Mucosa of rectum (tissue), 2 donors: ENCODE data around the gene ZBTB16.

ENCODE experiments used
- H3K27ac ChIP-seq, 2 donors: one replicate each; pipeline ENCODE4 v1.7.0; 2013; ENCODE audit warnings: inconsistent platforms in 2 of 2, low read depth in 2 of 2, low read length in 2 of 2
- H3K27me3 ChIP-seq, 2 donors: one replicate each; pipeline ENCODE4 v1.7.0; 2013; ENCODE audit warnings: low read length in 2 of 2; ENCODE audit not compliant: control insufficient read depth in 2 of 2, insufficient read depth in 2 of 2
- H3K36me3 ChIP-seq, 2 donors: one replicate each; pipeline ENCODE4 v1.7.0; 2013; ENCODE audit warnings: low read length in 2 of 2; ENCODE audit not compliant: control insufficient read depth in 2 of 2, insufficient read depth in 2 of 2
- H3K4me1 ChIP-seq, 2 donors: one replicate each; pipeline ENCODE4 v1.7.0; 2013; ENCODE audit warnings: low read length in 2 of 2, mild to moderate bottlenecking in 1 of 2; ENCODE audit not compliant: control insufficient read depth in 2 of 2, insufficient read depth in 2 of 2
- H3K4me3 ChIP-seq, 2 donors: one replicate each; pipeline ENCODE4 v1.7.0; 2013; ENCODE audit warnings: low read length in 2 of 2
- H3K9ac ChIP-seq, 2 donors: one replicate each; pipeline ENCODE4 v1.7.0; 2013; ENCODE audit warnings: low read length in 2 of 2, low read depth in 1 of 2, mild to moderate bottlenecking in 1 of 2
- H3K9me3 ChIP-seq, 2 donors: one replicate each; pipeline ENCODE4 v1.7.0; 2013; ENCODE audit warnings: low read length in 2 of 2; ENCODE audit not compliant: control insufficient read depth in 2 of 2
- donor health status: healthy.
- donor health status: Normal muscosa, but diverticular disease.

Gene ZBTB16

DNA sequence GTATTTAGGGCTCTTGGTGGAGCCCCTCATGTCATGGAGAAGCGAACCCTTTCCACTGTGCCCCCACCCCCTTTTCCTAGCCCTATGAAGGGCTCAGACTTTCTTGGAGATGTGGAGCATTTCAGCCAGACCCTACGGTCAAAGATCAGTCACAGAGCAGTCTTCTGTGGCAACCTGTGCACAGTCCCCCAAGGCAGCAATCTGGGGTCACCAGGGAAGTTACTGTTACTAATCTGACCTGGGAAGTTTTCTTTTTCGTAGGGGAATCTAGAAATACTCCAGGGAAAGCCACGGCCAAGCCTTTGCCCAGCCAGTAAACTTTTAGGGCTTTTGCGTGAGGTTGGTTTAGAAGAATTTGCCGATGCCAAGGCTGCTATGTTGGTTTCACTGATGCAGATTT is 50.6 kb downstream of the ZBTB16 start:
- H3K4me1 ChIP-seq: no peaks in the 10 kb centered on the region
- no peaks in the 10 kb centered on the region for H3K9me3 ChIP-seq
- H3K27me3 ChIP-seq: no peaks in the 10 kb centered on the region
- no peak overlapping the region for H3K27ac ChIP-seq
- H3K9ac ChIP-seq: no peak overlapping the region
- no peak overlapping the region for H3K4me3 ChIP-seq
- no peaks in the 10 kb centered on the region for H3K36me3 ChIP-seq

DNA sequence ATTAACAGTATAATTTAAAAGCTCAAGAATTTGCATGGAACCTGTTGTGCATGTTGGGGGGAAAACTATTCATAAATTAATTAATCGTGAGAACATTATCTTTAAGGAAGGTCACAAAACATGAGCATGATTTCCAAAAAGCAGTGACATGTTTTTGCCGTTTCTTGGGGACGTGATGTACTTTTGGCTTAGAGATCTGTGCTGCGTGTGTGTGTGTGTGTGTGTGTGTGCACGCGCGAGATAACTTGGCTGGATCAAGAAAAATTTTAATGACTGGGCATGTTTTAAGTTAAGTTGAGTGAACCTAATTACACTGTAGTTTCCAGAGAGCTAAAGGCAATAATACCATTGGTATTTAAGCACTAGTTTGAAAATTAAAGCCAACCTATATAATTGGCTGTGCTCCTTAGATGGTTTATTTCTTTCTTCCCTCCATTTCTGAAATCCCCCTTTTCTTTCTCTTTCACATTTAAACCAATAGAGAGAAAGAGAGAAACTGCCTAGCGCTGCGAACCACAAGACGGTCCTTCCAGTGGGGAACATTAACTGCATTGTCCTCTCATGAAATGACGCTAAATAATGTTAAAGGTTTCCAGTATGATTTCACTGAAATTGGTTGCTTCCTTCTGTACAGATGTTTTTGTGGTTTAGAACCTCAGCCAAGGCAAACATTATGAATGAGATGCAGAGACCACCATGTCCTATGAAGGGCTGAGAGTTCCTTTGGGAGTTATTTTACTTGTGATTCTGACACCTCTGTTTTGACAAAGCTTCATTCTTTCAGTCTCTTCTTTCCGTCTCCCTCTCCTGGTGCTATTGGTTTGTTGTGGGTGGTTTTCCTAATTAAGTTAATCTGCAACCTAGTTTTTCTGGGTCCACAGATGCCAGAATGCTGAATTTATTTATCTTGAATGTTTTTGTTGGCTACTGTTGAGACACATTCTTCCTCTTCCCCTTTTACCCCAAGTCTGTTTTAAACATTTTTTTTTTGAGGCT is 51.7 kb downstream of the ZBTB16 start:
- Histone ChIP-seq H3K9me3 (no peaks in the 10 kb centered on the region), H3K27ac (peak overlapping the region in 1 of 2 donors; percentile 2), H3K4me3 (no peak overlapping the region), H3K9ac (no peak overlapping the region), H3K4me1 (peaks cover 0 to 1% of the 10 kb centered on the region in 2 donors), H3K36me3 (no peaks in the 10 kb centered on the region), H3K27me3 (no peaks in the 10 kb centered on the region)

DNA sequence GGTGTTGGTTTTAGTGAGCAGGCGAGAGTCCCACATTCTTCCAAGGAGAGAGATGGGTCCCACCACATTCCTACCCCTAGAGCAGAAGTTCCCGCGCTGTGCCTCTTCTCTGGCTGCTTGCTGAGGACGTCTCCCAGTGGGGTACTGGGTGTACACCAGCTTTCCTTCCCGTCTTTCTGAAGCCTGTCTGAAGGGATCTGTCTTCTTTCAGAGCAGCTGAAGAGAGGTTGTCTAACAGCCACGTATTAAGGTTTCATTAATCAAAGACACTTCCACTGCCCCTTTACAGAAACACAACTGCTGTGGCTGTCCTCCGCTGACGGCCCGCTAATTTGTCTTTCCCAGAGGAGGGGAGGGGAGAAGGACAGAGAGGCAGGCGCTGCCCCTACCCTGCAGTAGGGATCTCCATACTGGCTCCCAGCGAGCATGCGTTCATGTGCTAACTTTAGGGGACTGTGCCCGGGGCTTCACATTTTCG is 56.0 kb downstream of the ZBTB16 start:
- H3K36me3 ChIP-seq: no peaks in the 10 kb centered on the region
- H3K9ac ChIP-seq: no peak overlapping the region
- no peak overlapping the region for H3K4me3 ChIP-seq
- H3K4me1 ChIP-seq: peaks cover 0 to 13% of the 10 kb centered on the region in 2 donors
- H3K9me3 ChIP-seq: no peaks in the 10 kb centered on the region
- no peaks in the 10 kb centered on the region for H3K27me3 ChIP-seq
- H3K27ac ChIP-seq: no peak overlapping the region

DNA sequence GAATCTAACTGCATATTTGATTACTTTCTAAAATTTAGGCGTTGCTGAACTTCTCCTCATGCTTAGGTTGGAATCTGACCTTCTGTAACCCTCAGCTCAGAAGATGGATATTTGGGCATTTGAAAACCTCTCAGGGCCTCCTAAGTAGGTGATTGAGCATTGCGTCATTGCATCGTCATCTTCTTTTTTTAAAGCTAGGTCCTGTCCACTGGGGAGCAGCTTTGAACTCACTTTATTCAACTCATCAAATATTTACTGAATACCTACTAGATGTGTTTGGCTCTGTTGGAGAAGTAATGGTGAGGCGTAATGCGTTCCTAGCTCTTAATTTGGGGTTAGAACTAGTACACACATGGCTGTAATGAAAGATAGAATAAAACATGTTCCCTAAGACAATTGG is 56.8 kb downstream of the ZBTB16 start:
- Histone ChIP-seq H3K36me3 (no peaks in the 10 kb centered on the region), H3K27me3 (no peaks in the 10 kb centered on the region), H3K4me3 (no peak overlapping the region), H3K4me1 (peaks cover 0 to 13% of the 10 kb centered on the region in 2 donors), H3K27ac (peak overlapping the region in 1 of 2 donors; percentile 2), H3K9me3 (no peaks in the 10 kb centered on the region), H3K9ac (no peak overlapping the region)

DNA sequence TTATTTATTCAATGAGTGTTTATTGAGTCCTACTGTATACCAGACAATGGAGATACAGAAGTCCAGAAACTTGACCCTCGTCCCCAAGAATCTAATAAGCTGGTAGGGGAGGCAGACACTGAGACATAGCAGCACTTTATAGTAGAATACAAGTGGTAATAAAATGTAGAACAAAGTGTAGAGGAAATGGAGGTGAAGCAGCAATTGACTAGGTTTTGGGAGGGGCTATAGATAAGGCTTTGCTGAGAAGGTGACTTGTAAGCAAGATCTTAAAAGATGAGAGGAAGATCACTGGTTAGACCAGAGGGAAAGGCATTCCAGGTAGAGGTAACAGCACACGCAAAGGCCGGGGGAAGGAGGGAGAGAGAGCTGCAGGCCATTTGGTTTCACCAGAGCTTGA is 57.3 kb downstream of the ZBTB16 start:
- Histone ChIP-seq H3K27ac (peak overlapping the region in 1 of 2 donors; percentile 2), H3K4me1 (peaks cover 0 to 17% of the 10 kb centered on the region in 2 donors)

DNA sequence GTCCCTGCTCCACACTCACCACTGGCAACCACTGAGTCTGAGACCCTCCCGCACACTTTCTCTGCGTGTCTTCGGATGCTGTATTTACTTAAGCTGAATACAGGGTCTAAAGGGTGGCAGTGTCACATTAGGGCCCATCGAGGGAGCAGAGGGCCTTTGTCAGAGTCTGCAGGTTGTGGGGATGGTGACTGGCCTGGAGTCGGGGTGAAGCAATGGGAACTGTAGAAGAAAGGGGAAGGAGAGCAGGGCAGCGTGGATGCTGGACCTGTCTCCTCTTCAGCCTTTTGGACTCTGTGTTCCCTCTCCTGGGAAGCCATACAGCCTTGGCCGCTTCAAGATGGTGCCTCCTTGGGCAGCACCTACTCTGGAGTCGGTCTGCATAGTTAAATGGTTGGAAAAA is 61.1 kb downstream of the ZBTB16 start:
- Histone ChIP-seq H3K9ac (no peak overlapping the region), H3K4me1 (peaks cover 0 to 21% of the 10 kb centered on the region in 2 donors), H3K27me3 (no peaks in the 10 kb centered on the region), H3K27ac (no peak overlapping the region), H3K9me3 (no peaks in the 10 kb centered on the region), H3K36me3 (no peaks in the 10 kb centered on the region), H3K4me3 (no peak overlapping the region)

More for the DNA sequence above, 57.3 kb downstream of the ZBTB16 start:
- Histone ChIP-seq H3K9ac (no peak overlapping the region), H3K36me3 (no peaks in the 10 kb centered on the region), H3K27me3 (no peaks in the 10 kb centered on the region), H3K4me3 (no peak overlapping the region), H3K9me3 (no peaks in the 10 kb centered on the region)

DNA sequence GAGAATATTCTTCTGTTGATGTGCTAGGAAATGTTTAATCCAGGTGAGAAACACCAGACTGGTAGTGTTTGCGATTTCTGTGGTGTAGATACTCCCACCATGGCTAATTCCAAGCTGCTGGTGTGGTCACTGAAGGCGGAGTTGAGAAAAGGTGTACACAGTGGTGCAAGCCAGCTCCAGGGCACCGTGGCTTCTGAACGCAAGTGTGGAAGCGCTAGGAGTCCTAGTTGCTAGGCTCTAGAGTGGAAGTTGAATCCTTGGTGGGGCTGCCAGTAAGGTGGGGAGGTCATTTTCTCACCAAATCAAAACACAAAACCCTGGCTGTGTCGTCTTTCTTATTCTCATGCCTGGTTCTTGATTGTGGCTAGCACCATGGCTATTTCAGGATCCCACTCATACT is 61.6 kb downstream of the ZBTB16 start:
- Histone ChIP-seq H3K27me3 (no peaks in the 10 kb centered on the region), H3K9me3 (no peaks in the 10 kb centered on the region), H3K4me1 (peaks cover 0 to 21% of the 10 kb centered on the region in 2 donors), H3K27ac (no peak overlapping the region), H3K36me3 (no peaks in the 10 kb centered on the region), H3K9ac (no peak overlapping the region), H3K4me3 (no peak overlapping the region)

DNA sequence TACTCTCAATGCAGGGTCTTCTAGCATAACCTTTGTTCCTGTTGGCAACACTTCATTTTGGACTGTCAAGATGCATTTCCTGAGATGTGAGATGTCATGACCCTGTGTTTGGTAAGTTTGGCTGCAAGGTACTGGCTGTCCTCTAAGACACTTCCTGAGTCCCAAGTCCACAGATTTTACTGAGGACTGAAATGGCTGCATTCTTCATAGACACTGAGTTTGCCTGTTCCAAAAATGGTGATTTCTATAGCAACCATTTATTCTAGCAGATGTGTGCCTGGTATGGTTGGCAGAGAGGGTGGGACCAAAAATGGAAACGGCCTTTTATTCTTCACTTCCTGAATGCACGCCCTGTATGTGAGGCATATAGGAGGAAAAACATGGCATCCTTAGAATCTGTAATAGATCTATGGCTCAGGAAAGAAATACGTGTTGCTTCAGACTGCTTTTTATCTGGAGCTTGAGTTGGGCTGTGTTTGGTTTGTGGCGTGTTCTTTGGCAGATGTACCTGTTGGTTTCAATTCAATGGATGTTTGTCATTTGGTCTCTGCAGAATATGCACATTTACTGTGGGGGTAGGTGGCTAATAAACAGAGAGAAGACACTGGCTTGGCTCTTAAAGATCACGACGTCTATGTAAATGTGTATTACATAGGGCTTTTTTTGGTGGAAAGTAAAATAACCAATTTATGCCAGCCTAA is 62.4 kb downstream of the ZBTB16 start:
- Histone ChIP-seq H3K27me3 (no peaks in the 10 kb centered on the region), H3K27ac (no peak overlapping the region), H3K4me1 (peaks cover 0 to 13% of the 10 kb centered on the region in 2 donors), H3K4me3 (no peak overlapping the region), H3K9me3 (no peaks in the 10 kb centered on the region), H3K9ac (no peak overlapping the region), H3K36me3 (no peaks in the 10 kb centered on the region)

DNA sequence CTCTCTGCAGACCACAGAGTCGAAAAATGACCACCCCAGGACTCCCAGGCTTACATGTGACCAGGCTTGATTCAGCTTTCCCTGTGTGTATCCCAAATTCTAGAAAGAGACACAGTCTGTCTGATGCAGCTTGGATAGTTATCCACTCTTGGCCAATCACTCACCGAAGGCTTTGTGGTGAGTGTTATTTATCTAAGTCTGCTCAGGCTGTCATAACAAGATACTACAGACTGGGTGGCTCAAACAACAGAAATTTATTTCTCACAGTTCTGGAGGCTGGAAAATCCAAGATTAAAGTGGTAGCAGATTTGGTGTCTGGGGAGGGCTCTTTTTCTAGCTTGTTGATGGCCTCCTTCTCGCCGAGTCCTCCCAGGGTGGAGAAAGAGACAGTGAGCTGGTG is 63.2 kb downstream of the ZBTB16 start:
- H3K36me3 ChIP-seq: no peaks in the 10 kb centered on the region
- no peak overlapping the region for H3K9ac ChIP-seq
- peaks cover 0 to 8% of the 10 kb centered on the region in 2 donors for H3K4me1 ChIP-seq
- no peak overlapping the region for H3K4me3 ChIP-seq
- no peaks in the 10 kb centered on the region for H3K9me3 ChIP-seq
- H3K27me3 ChIP-seq: no peaks in the 10 kb centered on the region
- H3K27ac ChIP-seq: no peak overlapping the region
